ENCODE measurements around the gene ARF5. TPM values are rescaled to one million over a fixed set of nuclear protein-coding genes. Genes with fewer than 3 reads are reported as not detected.

The ARF5 gene
- total RNA-seq, 1 experiment from 2014 or later = 163 TPM

GRCh38 chr7:127609297-127609696, 21.1 kb downstream of the ARF5 start:
- intact Hi-C loops (cut with micrococcal nuclease) = no loop called here
- CTCF ChIA-PET = no interaction called here
- no peaks in the 10 kb centered on the region for H3K9me2 ChIP-seq (replicated peaks; ENCODE audit: low read length)

DNA sequence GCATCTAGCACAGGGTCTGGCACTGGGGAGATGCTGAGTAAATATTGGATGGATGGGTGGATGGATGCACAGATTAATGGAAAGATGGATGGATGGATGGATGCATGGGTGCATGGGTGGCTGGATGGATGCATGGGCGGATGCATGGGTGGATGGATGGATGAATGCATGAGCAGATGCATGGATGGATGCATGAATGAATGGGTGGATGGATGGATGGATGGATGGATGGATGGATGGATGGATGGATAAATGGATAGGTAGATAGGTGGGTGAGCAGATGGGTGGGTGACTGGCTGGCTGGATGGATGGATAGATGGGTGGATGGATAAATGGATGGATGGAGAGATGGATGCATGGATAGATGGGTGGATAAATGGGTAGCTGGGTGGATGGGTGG, 24.1 kb downstream of the ARF5 start:
- BruUV-seq (replicated peaks) = no TSS peak
- no peaks in the 10 kb centered on the region for H3K36me3 ChIP-seq (ENCODE audit: low read depth, low read length)
- H2AFZ ChIP-seq (ENCODE audit: low read length) = no peak overlapping the region
- no peaks in the 10 kb centered on the region for H4K20me1 ChIP-seq (ENCODE audit: low read length)
- H3F3A ChIP-seq (ENCODE audit: low read length, unreplicated experiment) = no peaks in the 10 kb centered on the region
- TF ChIP-seq, protein P1, sequence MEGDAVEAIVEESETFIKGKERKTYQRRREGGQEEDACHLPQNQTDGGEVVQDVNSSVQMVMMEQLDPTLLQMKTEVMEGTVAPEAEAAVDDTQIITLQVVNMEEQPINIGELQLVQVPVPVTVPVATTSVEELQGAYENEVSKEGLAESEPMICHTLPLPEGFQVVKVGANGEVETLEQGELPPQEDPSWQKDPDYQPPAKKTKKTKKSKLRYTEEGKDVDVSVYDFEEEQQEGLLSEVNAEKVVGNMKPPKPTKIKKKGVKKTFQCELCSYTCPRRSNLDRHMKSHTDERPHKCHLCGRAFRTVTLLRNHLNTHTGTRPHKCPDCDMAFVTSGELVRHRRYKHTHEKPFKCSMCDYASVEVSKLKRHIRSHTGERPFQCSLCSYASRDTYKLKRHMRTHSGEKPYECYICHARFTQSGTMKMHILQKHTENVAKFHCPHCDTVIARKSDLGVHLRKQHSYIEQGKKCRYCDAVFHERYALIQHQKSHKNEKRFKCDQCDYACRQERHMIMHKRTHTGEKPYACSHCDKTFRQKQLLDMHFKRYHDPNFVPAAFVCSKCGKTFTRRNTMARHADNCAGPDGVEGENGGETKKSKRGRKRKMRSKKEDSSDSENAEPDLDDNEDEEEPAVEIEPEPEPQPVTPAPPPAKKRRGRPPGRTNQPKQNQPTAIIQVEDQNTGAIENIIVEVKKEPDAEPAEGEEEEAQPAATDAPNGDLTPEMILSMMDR (conservative IDR thresholded peaks at IDR 0.05; ENCODE audit: low read depth, low read length) = no peak
- no peak for TF ChIP-seq EZH2 (IDR thresholded peaks at IDR 0.05; ENCODE audit: low read length, unreplicated experiment)
- no peak for TF ChIP-seq EZH2phosphoT487 (IDR thresholded peaks at IDR 0.05; ENCODE audit: borderline replicate concordance, low read length)
- H3K79me2 ChIP-seq (ENCODE audit: low read length) = no peaks in the 10 kb centered on the region
- no peak for DNase-seq
- no peak overlapping the region for H3K9ac ChIP-seq (ENCODE audit: low read length)
- no peak overlapping the region for H3K27ac ChIP-seq (ENCODE audit: low read length)
- no peaks in the 10 kb centered on the region for H3K9me2 ChIP-seq (replicated peaks; ENCODE audit: low read length)
- CTCF ChIA-PET = no interaction called here
- no peak overlapping the region for H3K4me2 ChIP-seq (ENCODE audit: low read length)
- H3K4me1 ChIP-seq (ENCODE audit: insufficient read depth, low read length) = no peaks in the 10 kb centered on the region
- H3K4me3 ChIP-seq (ENCODE audit: low read length) = no peak overlapping the region
- intact Hi-C loops (cut with micrococcal nuclease) = no loop called here
- H3K9me3 ChIP-seq (ENCODE audit: low read length) = no peaks in the 10 kb centered on the region
- peaks cover 33% of the 10 kb centered on the region for H3K27me3 ChIP-seq (ENCODE audit: low read length)
- POLR2A ChIA-PET (ENCODE audit: unreplicated experiment) = no interaction called here
- ATAC-seq = no peak

More at GRCh38 chr7:127609297-127609696, 21.1 kb downstream of the ARF5 start:
- Histone ChIP-seq H3K4me2 (ENCODE audit: low read length) (no peak overlapping the region), H3K9ac (ENCODE audit: low read length) (no peak overlapping the region), H4K20me1 (ENCODE audit: low read length) (no peaks in the 10 kb centered on the region), H3K36me3 (ENCODE audit: low read depth, low read length) (no peaks in the 10 kb centered on the region), H3K79me2 (ENCODE audit: low read length) (no peaks in the 10 kb centered on the region), H3K27ac (ENCODE audit: low read length) (no peak overlapping the region), H3K9me3 (ENCODE audit: low read length) (no peaks in the 10 kb centered on the region), H2AFZ (ENCODE audit: low read length) (no peak overlapping the region), H3K4me1 (ENCODE audit: insufficient read depth, low read length) (no peaks in the 10 kb centered on the region), H3K27me3 (ENCODE audit: low read length) (peaks cover 3% of the 10 kb centered on the region; the same call in 1 of the 2 replicates), H3K4me3 (ENCODE audit: low read length) (no peak overlapping the region), H3F3A (ENCODE audit: low read length, unreplicated experiment) (no peaks in the 10 kb centered on the region)
- TF ChIP-seq EZH2 (IDR thresholded peaks at IDR 0.05; ENCODE audit: low read length, unreplicated experiment) = no peak
- TF ChIP-seq, protein P1 (conservative IDR thresholded peaks at IDR 0.05; ENCODE audit: low read depth, low read length) = no peak
- TF ChIP-seq EZH2phosphoT487 (IDR thresholded peaks at IDR 0.05; ENCODE audit: borderline replicate concordance, low read length) = no peak
- POLR2A ChIA-PET (ENCODE audit: unreplicated experiment) = no interaction called here
- DNase-seq (no peak), ATAC-seq (no peak)
- BruUV-seq (replicated peaks) = no TSS peak

GRCh38 chr7:127616724-127617123, 28.5 kb downstream of the ARF5 start:
- CTCF ChIA-PET = interaction anchor here (0.6 kb wide), 1 partner anchor 47 kb away, joined by 3 read pairs; no protein-coding TSS in a partner anchor
- peaks cover 77% of the 10 kb centered on the region for H3K27me3 ChIP-seq (ENCODE audit: low read length)
- H3K9me3 ChIP-seq (ENCODE audit: low read length) = no peaks in the 10 kb centered on the region
- no peak for ATAC-seq
- H3K9me2 ChIP-seq (replicated peaks; ENCODE audit: low read length) = no peaks in the 10 kb centered on the region
- POLR2A ChIA-PET (ENCODE audit: unreplicated experiment) = no interaction called here
- TF ChIP-seq EZH2 (IDR thresholded peaks at IDR 0.05; ENCODE audit: low read length, unreplicated experiment) = no peak
- no peaks in the 10 kb centered on the region for H3K79me2 ChIP-seq (ENCODE audit: low read length)
- H3K4me2 ChIP-seq (ENCODE audit: low read length) = no peak overlapping the region
- no peak for DNase-seq
- H4K20me1 ChIP-seq (ENCODE audit: low read length) = no peaks in the 10 kb centered on the region
- no peak overlapping the region for H3K9ac ChIP-seq (ENCODE audit: low read length)
- H3K4me3 ChIP-seq (ENCODE audit: low read length) = no peak overlapping the region
- H3K27ac ChIP-seq (ENCODE audit: low read length) = no peak overlapping the region
- no peaks in the 10 kb centered on the region for H3F3A ChIP-seq (ENCODE audit: low read length, unreplicated experiment)
- no peak overlapping the region for H2AFZ ChIP-seq (ENCODE audit: low read length)
- no TSS peak for BruUV-seq (replicated peaks)
- no peaks in the 10 kb centered on the region for H3K4me1 ChIP-seq (ENCODE audit: insufficient read depth, low read length)
- no peaks in the 10 kb centered on the region for H3K36me3 ChIP-seq (ENCODE audit: low read depth, low read length)
- intact Hi-C loops (cut with micrococcal nuclease) = no loop called here
